Loucy (cell line): ENCODE measurements around the gene SEC31A.

Experiments
- CTCF ChIP-seq: fragments of 200-600 bp; sonication (generic); conservative IDR thresholded peaks from 2 replicates; pipeline ENCODE4 v1.5.1; 2014; ENCODE audit warnings: mild to moderate bottlenecking, antibody characterized with exemption, low read length
- EZH2phosphoT487 ChIP-seq: fragments of 200-600 bp; IDR thresholded peaks from 2 replicates; pipeline ENCODE4 v1.6.1; 2018; ENCODE audit warnings: antibody characterized with exemption, mild to moderate bottlenecking, moderate library complexity, borderline replicate concordance

- TF ChIP-seq EZH2phosphoT487 = no peak
- TF ChIP-seq CTCF = no peak
Measured at GRCh38 chr4:82803746-82804145, 87.2 kb downstream of the SEC31A start.
